A673 (cell line): ENCODE data around the gene ARHGAP21.

Experiments used
- EZH2 ChIP-seq: fragments of 200-600 bp; sonication (generic); IDR thresholded peaks from 2 replicates; pipeline ENCODE4 v1.6.1; 2017; ENCODE audit warnings: borderline replicate concordance, low read depth, mild to moderate bottlenecking, mixed read lengths, antibody characterized with exemption, low read length; ENCODE audit not compliant: poor library complexity, severe bottlenecking
- TF ChIP-seq, protein P1 (sequence below): fragments of 300-800, 200-600 bp; sonication (generic); conservative IDR thresholded peaks from 2 replicates; pipeline ENCODE4 v1.5.1; 2017; ENCODE audit warnings: low read depth, mild to moderate bottlenecking, antibody characterized with exemption, low read length, moderate library complexity, mixed read lengths

- TF ChIP-seq, protein P1, sequence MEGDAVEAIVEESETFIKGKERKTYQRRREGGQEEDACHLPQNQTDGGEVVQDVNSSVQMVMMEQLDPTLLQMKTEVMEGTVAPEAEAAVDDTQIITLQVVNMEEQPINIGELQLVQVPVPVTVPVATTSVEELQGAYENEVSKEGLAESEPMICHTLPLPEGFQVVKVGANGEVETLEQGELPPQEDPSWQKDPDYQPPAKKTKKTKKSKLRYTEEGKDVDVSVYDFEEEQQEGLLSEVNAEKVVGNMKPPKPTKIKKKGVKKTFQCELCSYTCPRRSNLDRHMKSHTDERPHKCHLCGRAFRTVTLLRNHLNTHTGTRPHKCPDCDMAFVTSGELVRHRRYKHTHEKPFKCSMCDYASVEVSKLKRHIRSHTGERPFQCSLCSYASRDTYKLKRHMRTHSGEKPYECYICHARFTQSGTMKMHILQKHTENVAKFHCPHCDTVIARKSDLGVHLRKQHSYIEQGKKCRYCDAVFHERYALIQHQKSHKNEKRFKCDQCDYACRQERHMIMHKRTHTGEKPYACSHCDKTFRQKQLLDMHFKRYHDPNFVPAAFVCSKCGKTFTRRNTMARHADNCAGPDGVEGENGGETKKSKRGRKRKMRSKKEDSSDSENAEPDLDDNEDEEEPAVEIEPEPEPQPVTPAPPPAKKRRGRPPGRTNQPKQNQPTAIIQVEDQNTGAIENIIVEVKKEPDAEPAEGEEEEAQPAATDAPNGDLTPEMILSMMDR, result no peak
- TF ChIP-seq EZH2, result no peak
These were observed 167.4 kb downstream of the ARHGAP21 start for GRCh38 chr10:24556126-24556749.
